Adrenal gland (tissue), 5 donors: ENCODE data around the gene ARHGEF26.

ENCODE experiments used
- CTCF ChIP-seq, 6 experiments: fragments of 450-650 bp in 4 of 6; fragments of 200-600 bp in 2 of 6; sonication (generic) in 1 of 6; IDR thresholded peaks; 1 replicate in 5 of 6; 2 replicates in 1 of 6; pipeline versions ENCODE4 v1.5.1 to v1.8.0; 2016 to 2021; ENCODE audit warnings: antibody characterized with exemption in 6 of 6, mild to moderate bottlenecking in 2 of 6, moderate library complexity in 1 of 6
- POLR2A ChIP-seq, 2 donors: fragments of 450-650 bp; IDR thresholded peaks; one replicate each; pipeline ENCODE4 v1.6.1; 2017; ENCODE audit warnings: antibody characterized with exemption in 2 of 2, mild to moderate bottlenecking in 2 of 2, moderate library complexity in 1 of 2
- donor health status: DM: no; HTN: no; CAD: no.

GRCh38 chr3:154081305-154081704 is 39.9 kb upstream of the ARHGEF26 start:
- TF ChIP-seq CTCF (IDR thresholded peaks at IDR 0.05) (no peak), POLR2A (IDR thresholded peaks at IDR 0.05) (no peak)
